Measurements from ENCODE around the gene ZFAND3.

ZFAND3 gene

GRCh38 chr6:37916149-37916548 is 96.6 kb downstream of the ZFAND3 start:
- no peak for DNase-seq (ENCODE audit: low read depth)
- no peak overlapping the region for H3K4me3 ChIP-seq (ENCODE audit: low read length)
- TF ChIP-seq CTCF (conservative IDR thresholded peaks at IDR 0.05; ENCODE audit: low read length), result no peak

- TF ChIP-seq CTCF (conservative IDR thresholded peaks at IDR 0.05; ENCODE audit: low read length), result no peak
- DNase-seq (ENCODE audit: low read depth), result no peak
- no peak overlapping the region for H3K4me3 ChIP-seq (ENCODE audit: low read length)
Measured at GRCh38 chr6:37916675-37917074, 97.1 kb downstream of the ZFAND3 start.

- H3K4me3 ChIP-seq (ENCODE audit: low read length), result no peak overlapping the region
- TF ChIP-seq CTCF (conservative IDR thresholded peaks at IDR 0.05; ENCODE audit: low read length), result no peak
- no peak for DNase-seq (ENCODE audit: low read depth)
Measured at GRCh38 chr6:37917566-37917965, 98.0 kb downstream of the ZFAND3 start.

- DNase-seq (ENCODE audit: low read depth), result peak; percentile 72
- H3K4me3 ChIP-seq (ENCODE audit: low read length), result no peak overlapping the region
- no peak for TF ChIP-seq CTCF (conservative IDR thresholded peaks at IDR 0.05; ENCODE audit: low read length)
Measured at GRCh38 chr6:37919417-37920157, 100.1 kb downstream of the ZFAND3 start.

GRCh38 chr6:37920667-37921066 is 101.1 kb downstream of the ZFAND3 start:
- no peak for TF ChIP-seq CTCF (conservative IDR thresholded peaks at IDR 0.05; ENCODE audit: low read length)
- no peak overlapping the region for H3K4me3 ChIP-seq (ENCODE audit: low read length)
- DNase-seq (ENCODE audit: low read depth), result no peak

- no peak for DNase-seq (ENCODE audit: low read depth)
- no peak for TF ChIP-seq CTCF (conservative IDR thresholded peaks at IDR 0.05; ENCODE audit: low read length)
Measured at GRCh38 chr6:37922563-37922962, 103.0 kb downstream of the ZFAND3 start.

DNA sequence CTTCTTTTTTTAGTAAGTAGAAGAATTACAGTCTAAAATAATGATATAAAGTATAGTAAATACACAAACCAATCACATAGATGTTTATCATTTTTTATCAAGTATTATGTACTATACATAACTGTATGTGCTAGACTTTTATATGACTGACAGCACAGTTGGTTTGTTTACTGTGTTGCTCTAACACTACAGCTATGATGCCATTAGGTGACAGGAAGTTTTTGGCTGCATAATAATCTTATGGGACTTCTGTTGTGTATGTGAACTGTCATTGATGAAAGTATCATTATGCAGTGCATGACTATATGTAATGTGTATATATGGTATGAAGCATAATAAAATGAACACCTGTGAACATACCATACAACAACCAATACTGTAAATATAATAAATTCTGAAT is 104.0 kb downstream of the ZFAND3 start:
- TF ChIP-seq CTCF (conservative IDR thresholded peaks at IDR 0.05; ENCODE audit: low read length), result no peak
- DNase-seq (ENCODE audit: low read depth), result no peak
- H3K4me3 ChIP-seq (ENCODE audit: low read length), result no peak overlapping the region

More at GRCh38 chr6:37922563-37922962, 103.0 kb downstream of the ZFAND3 start:
- H3K4me3 ChIP-seq (ENCODE audit: low read length), result no peak overlapping the region
